Measurements from ENCODE around the gene MRPS14.

GRCh38 chr1:175009532-175009931 is 13.7 kb downstream of the MRPS14 start:
- TF ChIP-seq CTCF (IDR thresholded peaks at IDR 0.05; ENCODE audit: insufficient read depth, low read depth, low read length) (no peak), EZH2 (IDR thresholded peaks at IDR 0.05; ENCODE audit: insufficient read depth, low read length) (no peak)
